NK-92 treated with Interleukin-12 subunit alpha and Interleukin-12 subunit beta, amount 100 ng/mL, for 24 hours (cell line): ENCODE data around the gene UGT1A8.
"Not testable (repeated sequence)": the region's sequence is repeated elsewhere in the genome, so short reads cannot be mapped to it uniquely, and the experiment has no call there.

Experiments used
- DNase-seq: peaks from one replicate; lab custom pipeline; 2025; lab: John Stamatoyannopoulos, UW

UGT1A8 gene

DNA sequence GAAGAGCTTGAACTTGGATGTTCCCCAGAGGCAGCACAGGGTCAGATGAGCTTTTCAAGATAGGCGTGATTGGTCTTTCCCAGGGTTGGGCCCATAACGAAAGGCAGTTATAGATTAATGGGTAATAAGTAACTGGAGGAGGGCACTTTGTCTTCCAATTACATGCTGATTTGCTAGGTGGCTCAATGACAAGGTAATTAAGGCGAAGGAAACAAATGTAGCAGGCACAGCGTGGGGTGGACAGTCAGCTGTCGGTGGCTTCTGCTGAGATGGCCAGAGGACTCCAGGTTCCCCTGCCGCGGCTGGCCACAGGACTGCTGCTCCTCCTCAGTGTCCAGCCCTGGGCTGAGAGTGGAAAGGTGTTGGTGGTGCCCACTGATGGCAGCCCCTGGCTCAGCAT, 101.1 kb downstream of the UGT1A8 start, which contains the start of gene UGT1A4:
Gene UGT1A4 (plus strand): TSS at position 185 of the 400 bp plus-strand sequence. CDS start 85 bp downstream, at position 270.
- DNase-seq, result no peak

DNA sequence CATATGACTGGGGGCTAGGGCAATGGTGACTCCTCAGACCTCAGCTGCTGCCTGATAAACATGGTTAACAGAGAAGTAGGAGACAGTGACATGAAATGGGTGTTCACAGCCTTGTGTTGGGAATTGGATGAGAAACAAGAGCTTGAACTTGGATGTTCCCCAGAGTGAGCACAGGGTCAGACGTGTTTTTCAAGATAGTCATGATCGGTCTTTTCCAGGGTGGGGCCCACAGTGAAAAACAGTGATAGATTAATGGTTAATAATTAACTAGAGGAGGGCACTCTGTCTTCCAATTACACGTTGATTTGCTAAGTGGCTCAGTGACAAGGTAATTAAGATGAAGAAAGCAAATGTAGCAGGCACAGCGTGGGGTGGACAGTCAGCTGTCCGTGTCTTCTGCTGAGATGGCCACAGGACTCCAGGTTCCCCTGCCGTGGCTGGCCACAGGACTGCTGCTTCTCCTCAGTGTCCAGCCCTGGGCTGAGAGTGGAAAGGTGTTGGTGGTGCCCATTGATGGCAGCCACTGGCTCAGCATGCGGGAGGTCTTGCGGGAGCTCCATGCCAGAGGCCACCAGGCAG, 111.4 kb downstream of the UGT1A8 start, which contains the start of gene UGT1A3:
Gene UGT1A3 (plus strand): TSS at position 320 of the 579 bp plus-strand sequence. CDS start 85 bp downstream, at position 405.
- DNase-seq, result no peak

DNA sequence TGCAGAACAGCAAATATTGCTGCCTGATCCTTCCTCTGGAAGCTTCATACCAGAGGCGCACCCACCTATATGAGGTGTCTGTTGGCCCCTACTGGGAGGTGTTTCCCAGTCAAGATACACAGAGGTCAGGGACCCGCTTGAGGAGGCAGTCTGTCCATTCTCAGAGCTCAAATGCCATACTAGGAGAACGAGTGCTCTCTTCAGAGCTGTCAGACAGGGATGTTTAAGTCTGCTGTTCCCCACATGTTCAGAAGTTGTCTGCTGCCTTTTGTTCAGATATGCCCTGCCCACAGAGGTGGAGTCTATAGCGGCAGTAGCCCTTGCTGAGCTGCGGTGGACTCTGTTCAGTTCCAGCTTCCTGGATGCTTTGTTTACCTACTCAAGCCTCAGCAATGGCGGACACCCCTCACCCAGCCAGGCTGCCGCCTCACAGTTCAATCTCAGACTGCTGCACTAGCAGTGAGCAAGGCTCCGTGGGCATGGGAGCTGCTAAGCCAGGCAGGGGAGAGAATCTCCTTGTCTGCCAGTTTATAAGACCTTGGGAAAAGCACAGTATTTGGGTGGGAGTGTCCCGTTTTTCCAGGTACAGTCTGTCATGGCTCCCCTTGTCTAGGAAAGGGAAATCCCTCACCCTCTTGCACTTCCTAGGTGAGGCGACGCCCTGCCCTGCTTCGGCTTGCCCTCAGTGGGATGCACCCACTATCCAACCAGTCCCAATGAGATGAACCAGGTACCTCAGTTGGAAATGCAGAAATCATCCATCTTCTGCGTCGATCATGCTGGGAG, 119.6 kb downstream of the UGT1A8 start:
- DNase-seq, result not testable (repeated sequence)

DNA sequence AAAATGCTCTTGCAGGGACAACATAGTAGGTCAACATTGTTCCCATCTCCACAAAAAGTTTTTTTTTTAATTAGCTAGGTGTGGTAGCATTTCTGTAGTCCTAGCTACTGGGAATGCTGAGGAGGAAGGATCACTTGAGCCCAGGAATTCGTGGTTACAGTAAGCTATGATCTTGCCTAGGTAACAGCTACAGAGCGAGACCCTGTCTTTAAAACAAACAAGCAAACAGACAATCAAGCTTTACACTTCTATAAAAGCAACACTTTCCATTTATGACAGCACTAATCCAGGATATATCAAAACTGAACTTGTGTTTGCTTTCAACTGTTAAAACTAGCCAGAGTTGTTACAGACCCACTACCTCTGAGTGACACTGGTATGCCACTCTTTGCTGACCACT, 123.4 kb downstream of the UGT1A8 start:
- no peak for DNase-seq

DNA sequence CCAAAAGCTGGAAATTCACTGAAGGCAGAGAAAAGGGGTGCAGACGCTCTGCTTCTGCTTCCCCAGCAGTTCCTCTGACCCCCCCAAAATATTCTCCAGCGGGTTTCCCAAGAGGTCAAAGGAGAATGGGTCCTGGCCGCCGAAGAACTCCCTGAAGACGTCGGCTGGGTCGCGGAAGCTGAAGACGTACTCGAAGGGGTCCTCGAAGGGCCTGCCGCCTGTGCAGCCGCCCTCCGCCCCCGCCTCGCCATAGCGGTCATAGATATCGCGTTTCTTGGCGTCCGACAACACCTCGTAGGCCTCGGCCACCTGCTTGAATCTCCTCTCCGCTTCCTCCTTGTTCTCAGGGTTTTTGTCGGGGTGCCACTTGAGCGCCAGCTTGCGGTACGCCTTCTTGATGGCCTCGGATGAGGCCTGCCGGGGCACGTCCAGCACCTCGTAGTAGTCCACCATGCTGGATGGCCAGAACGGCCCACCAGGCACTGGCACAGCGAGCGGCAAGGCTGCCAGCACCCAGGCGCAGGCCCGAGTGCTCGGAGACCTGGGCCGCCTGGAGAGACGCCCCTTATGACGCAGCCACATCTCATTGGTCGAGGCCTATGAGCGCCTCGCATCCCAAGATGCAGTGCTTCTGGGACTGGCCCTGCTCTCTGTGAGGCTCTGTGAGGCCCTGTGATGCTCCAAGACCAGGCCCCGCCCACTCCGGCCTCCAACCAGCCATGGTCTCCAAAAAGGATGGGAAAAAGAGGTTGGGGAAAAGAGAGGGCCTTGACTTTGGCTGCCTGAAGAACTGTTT, 126.2 kb downstream of the UGT1A8 start:
- no peak for DNase-seq

DNA sequence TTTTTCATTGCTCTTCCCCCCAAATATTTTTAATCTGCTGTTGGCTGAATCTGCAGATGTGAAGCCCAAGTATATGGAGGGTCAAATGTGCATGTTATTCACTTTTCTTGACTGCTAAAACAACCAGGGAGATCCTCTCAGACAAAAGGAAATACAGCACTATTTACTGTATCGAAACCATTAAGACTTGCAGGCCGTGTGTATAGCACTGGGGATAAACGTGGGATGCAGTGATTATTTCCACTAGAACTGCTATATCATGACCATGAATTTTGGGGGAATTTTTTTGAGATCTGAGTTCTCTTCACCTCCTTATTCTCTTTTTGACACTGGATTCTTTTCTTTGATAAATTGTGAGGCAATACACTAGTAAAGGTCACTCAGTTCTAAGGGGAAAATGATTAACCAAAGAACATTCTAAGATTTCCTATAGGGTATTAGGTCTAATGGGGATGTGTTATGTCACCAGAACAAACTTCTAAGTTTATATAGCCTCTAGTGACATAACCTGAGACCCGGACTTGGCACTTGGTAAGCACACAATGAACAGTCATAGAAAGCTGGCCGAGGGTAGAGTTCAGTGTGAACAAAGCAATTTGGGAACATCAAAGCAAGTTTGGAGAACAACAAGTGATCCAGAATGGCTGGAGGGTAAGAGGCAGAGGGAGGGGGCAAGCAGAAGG, 127.8 kb downstream of the UGT1A8 start:
- no peak for DNase-seq

DNA sequence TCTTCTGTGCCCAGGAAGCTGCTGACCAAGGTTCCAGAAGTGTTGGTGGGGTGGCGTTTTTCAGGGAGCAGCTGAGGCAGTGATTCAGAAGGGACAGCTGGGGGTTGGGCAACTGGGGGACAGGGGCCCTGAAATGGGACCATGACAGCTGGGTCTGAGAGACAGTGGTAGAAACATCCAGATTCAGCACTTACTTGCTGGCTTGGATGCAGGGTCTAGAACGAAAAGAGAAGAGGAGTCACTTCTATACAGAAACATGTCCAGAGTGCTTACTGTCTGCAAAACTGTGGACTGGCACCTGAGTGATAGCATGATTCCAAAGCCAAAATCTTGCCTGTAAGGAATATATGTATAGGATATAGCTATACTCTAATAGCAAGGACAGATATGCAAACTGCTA, 128.4 kb downstream of the UGT1A8 start:
- not testable (repeated sequence) for DNase-seq

DNA sequence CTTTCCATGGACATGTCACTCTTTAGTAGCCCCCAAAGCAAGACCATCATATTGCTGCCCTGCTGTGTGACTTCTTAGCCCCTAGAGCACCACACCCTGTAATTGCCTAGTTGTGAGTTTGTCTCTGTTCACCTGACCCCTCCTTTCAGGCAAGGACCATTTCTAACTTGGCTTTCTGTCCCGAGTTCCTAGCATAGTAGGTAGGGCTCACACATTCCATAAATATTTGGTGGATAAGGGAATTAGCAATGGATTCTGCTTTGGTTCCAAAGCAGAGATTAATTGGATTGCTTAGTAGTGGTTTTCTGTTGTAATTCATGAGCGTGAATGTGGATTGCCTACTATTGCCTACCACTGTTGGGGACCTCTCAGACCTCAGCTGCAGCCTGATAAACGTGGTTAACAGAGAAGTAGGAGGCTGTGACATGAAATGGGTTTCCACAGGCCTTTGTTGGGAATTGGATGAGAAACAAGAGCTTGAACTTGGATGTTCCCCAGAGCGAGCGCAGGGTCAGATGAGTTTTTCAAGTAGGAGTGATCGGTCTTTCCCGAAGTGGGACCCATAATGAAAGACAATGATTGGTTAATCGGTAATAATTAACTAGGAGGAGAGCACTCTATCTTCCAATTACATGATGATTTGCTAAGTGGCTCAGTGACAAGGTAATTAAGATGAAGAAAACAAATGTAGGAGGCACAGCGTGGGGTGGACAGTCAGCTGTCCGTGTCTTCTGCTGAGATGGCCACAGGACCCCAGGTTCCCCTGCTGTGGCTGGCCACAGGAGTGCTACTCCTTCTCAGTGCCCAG, 129.2 kb downstream of the UGT1A8 start:
- no peak for DNase-seq

DNA sequence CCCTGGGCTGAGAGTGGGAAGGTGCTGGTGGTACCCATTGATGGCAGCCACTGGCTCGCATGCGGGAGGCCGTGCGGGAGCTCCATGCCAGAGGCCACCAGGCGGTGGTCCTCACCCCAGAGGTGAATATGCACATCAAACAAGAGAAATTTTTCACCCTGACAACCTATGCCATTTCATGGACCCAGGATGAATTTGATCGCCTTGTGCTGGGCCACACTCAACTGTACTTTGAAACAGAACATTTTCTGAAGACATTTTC, 129.8 kb downstream of the UGT1A8 start:
- no peak for DNase-seq

DNA sequence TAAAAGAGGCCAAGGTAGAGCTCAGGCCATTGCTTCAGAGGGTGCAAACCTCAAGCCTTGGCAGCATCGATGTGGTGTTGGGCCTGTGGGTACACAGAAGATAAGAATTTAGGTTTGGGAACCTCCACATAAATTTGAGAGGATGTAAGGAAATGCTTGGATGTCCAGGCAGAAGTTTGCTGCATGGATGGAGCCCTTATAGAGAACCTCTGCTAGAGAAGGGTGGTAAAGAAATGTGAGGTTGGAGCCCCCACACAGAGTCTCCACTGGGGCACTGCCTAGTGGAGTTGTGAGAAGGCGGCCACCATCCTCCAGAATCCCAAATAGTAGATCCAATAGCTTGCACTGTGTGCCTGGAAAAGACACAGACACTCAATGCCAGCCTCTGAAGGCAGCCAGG, 133.3 kb downstream of the UGT1A8 start:
- not testable (repeated sequence) for DNase-seq

DNA sequence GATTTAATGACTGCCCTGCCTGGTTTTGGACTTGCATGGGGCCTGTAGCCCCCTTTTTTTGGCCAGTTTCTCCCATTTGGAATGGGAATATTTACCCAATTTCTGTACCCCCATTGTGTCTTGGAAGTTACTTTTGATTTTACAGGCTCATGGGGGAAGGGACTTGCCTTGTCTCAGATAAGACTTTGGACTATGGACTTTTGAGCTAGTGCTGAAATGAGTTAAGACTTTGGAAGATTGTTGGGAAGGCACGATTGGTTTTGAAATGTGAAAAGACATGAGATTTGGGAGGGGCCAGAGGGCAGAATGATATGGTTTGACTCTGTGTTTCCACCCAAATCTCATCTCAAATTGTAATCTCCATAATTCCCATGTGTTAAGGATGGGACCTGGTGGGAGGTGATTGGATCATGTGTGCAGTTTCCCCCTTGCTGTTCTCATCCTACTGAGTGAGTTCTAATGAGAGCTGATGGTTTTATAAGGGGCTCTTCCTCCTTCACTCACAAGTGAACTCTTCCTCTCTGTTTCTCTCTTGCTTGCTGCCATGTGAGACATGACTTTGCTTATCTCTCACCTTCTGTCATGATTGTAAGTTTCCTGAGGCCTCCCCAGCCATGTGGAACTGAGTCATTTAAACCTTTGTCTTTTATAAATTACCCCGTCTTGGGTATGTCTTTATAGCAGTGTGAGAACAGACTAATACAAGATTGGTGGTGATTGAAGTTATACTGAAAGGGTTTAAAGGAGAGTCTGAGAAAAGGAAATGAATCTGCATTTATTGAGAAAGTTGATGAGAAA, 134.0 kb downstream of the UGT1A8 start:
- not testable (repeated sequence) for DNase-seq

DNA sequence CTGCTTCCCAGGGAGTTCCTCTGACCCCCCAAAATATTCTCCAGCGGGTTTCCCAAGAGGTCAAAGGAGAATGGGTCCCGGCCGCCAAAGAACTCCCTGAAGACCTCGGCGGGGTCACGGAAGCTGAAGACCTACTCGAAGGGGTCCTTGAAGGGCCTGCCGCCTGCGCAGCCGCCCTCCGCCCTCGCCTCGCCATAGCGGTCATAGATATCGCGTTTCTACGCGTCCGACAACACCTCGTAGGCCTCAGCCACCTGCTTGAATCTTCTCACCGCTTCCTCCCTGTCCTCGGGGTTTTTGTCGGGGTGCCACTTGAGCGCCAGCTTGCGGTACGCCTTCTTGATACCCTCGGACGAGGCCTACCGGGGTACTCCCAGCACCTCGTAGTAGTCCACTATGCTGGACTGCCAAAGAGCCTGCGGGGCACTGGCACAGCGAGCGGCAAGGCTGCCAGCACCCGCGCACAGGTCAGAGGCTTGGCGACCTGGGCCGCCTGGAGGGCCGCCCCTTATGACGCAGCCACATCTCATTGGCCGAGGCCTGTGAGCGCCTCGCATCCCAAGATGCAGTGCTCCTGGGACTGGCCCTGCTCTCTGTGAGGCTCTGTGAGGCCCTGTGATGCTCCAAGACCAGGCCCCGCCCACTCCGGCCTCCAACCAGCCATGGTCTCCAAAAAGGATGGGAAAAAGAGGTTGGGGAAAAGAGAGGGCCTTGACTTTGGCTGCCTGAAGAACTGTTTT, 137.6 kb downstream of the UGT1A8 start:
- DNase-seq, result no peak

DNA sequence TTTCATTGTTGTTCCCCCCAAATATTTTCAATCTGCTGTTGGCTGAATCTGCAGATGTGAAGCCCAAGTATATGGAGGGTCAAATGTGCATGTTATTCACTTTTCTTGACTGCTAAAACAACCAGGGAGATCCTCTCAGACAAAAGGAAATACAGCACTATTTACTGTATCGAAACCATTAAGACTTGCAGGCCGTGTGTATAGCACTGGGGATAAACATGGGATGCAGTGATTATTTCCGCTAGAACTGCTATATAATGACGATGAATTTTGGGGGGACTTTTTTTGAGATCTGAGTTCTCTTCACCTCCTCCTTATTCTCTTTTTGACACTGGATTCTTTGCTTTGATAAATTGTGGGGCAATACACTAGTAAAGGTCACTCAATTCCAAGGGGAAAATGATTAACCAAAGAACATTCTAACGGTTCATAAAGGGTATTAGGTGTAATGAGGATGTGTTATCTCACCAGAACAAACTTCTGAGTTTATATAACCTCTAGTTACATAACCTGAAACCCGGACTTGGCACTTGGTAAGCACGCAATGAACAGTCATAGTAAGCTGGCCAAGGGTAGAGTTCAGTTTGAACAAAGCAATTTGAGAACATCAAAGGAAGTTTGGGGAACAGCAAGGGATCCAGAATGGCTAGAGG, 139.1 kb downstream of the UGT1A8 start:
- DNase-seq, result no peak

DNA sequence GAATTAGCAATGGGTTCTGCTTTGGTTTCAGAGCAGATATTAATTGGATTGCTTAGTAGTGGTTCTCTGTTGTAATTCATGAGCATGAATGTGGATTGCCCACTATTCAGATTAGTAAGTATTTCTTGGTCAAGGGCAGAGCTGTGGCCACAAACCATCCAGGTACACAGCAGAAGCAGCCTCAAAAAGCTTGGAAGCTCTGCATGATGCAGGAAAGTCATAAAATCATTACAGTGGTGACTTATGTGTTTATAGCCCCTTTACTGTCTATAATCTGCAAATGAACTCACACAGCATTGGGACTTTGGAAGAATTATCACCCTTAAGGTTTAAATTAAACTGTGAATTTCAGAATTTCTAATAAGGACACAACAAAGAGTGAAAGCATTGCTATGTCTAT, 140.7 kb downstream of the UGT1A8 start:
- DNase-seq, result no peak

DNA sequence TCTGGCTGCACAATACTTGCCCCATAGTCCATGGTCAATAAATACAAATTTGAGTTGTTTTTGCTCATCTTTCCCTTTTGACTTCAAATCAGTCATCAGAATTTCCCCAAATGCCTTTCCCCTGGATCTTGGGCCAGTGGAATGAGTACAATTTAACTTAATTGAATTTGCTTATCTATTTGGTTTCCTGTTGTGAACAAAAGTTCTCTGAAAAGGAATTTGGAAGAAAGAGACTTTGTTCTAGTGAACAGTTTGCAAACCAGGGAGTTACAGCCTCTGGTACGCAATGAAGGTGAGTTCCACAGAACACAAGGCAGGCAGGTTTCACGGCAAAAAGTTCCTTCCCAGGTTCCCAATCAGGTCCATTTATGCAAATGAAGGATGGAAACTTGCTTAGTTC, 141.4 kb downstream of the UGT1A8 start:
- no peak for DNase-seq

DNA sequence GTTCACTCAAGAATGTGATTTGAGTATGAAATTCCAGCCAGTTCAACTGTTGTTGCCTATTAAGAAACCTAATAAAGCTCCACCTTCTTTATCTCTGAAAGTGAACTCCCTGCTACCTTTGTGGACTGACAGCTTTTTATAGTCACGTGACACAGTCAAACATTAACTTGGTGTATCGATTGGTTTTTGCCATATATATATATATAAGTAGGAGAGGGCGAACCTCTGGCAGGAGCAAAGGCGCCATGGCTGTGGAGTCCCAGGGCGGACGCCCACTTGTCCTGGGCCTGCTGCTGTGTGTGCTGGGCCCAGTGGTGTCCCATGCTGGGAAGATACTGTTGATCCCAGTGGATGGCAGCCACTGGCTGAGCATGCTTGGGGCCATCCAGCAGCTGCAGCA, 142.6 kb downstream of the UGT1A8 start, which contains the start of gene UGT1A1:
Gene UGT1A1 (plus strand): TSS at position 228 of the 400 bp plus-strand sequence. CDS start 18 bp downstream, at position 246.
- DNase-seq, result no peak

DNA sequence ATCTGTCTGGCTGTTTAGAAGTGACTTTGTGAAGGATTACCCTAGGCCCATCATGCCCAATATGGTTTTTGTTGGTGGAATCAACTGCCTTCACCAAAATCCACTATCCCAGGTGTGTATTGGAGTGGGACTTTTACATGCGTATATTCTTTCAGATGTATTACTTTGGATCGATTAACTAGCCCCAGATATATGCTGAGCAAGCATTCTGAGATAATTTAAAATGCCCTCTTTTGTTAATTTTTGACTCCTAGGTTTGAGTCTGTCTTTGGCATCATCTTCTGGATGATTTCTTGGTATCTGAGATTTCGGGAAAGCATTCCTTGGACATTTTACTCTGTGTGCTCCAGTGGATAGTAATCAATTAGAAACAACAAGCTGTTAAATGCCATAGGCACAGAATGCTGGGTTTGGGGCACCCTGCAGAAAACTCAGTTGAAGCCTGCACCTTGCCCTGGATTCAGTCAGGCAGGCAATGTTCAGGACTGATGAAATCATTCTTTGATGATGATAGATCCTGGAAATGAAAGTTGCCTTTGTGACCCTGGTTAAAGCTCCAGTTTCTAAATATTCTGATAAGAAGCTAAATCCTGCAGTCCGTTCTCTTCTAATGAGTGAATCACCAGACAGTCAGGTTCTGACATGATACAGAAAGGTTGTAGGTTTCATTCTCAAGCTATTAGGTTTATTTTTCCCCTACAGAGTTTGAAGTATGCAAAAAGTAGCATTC, 143.8 kb downstream of the UGT1A8 start:
- DNase-seq, result no peak

DNA sequence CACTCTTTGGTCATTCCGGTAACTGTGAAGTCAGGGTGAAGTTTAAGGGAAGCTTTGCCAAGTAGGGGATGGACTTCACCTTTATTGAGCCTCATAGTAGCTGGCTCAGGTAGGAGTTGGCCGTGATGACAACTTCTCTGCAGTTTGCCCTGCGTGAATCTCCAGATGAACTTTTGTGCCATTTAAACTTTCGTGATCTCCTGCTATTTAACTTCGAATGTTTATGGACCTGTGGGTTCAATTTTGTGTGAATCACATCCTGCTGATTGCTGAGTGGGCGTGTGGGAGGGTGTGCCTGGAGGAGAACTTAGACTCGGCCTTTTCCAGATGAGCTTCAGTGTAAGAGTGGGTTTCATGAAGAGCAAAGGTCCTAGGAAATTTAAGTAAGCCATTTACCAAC, 146.8 kb downstream of the UGT1A8 start:
- no peak for DNase-seq

DNA sequence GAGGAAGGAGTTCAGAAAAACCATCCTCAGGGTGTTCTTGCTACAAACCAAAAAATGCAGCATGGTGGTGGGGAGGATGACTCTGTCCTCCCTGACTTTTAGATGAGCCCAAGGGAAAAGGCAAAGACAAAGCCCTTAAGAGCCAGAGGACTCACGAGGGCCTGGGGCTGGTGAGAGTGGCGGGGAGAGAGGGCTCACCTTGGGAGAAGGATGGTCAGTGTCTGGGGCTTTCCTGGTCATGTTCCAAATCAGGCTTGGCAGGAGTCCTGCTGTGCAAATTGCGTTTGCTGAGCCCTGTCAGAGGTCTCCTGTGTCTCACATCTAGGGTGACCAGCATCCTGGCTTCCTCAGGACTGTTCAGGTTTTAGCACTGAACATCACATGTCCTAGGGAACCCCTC, 147.3 kb downstream of the UGT1A8 start:
- DNase-seq, result no peak
